SK-N-SH (cell line): Measurements from ENCODE around the gene PHGDH. TPM values are rescaled to one million over a fixed set of nuclear protein-coding genes. Genes with fewer than 3 reads are reported as not detected.

Source experiments
- CTCF ChIA-PET: fragments of 300-600, 350-600 bp; formaldehyde crosslinking; extraction: SDS; loops from one replicate; lab custom pipeline; 2021; lab: Yijun Ruan, JAX
- POLR2A ChIA-PET: fragments of 350-600 bp; sonication (Branson Sonifier 250); formaldehyde crosslinking; extraction: SDS; loops from one replicate; lab custom pipeline; 2020; ENCODE audit warnings: antibody characterized with exemption, inconsistent platforms; lab: Yijun Ruan, JAX
- DNase-seq: peaks from one replicate; pipeline ENCODE4 v3.0.0; 2012
- H2AFZ ChIP-seq: fragments of 200-600 bp; sonication (generic); 2 replicates; pipeline ENCODE4 v1.8.1; 2016; ENCODE audit warnings: antibody characterized with exemption, mild to moderate bottlenecking, low read depth
- H3F3A ChIP-seq: fragments of 200-600 bp; sonication (generic); replicated peaks from 2 replicates; pipeline ENCODE3; 2016; ENCODE audit warnings: antibody characterized with exemption, mild to moderate bottlenecking; ENCODE audit not compliant: insufficient read depth
- H3K27ac ChIP-seq, 2 experiments: fragments of 200-500 bp in 1 of 2; fragments of 200-600 bp in 1 of 2; sonication (Bioruptor generic) in 1 of 2; sonication (generic), shearing (Covaris generic) in 1 of 2; 2 replicates each; pipeline versions ENCODE4 v1.5.1 to v1.6.1; 2014 to 2016; ENCODE audit warnings: low read depth in 2 of 2, inconsistent platforms in 1 of 2, low read length in 1 of 2, mild to moderate bottlenecking in 1 of 2, mixed read lengths in 1 of 2
- H3K27me3 ChIP-seq: fragments of 200-600 bp; sonication (generic), shearing (Covaris generic); 2 replicates; pipeline ENCODE4 v1.6.1; 2016; ENCODE audit warnings: mixed run types; ENCODE audit not compliant: insufficient read depth
- H3K36me3 ChIP-seq, 2 experiments: fragments of 200-500 bp in 1 of 2; fragments of 200-600 bp in 1 of 2; sonication (Bioruptor generic) in 1 of 2; sonication (generic) in 1 of 2; replicated peaks in 1 of 2; 2 replicates each; pipeline versions ENCODE3 to v1.5.1; 2014 to 2016; ENCODE audit warnings: low read length in 1 of 2, mild to moderate bottlenecking in 1 of 2; ENCODE audit not compliant: insufficient read depth in 2 of 2, control insufficient read depth in 1 of 2
- H3K4me1 ChIP-seq, 2 experiments: fragments of 200-500 bp in 1 of 2; fragments of 200-600 bp in 1 of 2; sonication (Bioruptor generic) in 1 of 2; sonication (generic), shearing (Covaris generic) in 1 of 2; 2 replicates each; pipeline versions ENCODE4 v1.5.1 to v1.6.1; 2014 to 2016; ENCODE audit warnings: low read depth in 1 of 2, low read length in 1 of 2, mixed run types in 1 of 2; ENCODE audit not compliant: insufficient read depth in 2 of 2, control insufficient read depth in 1 of 2
- H3K4me2 ChIP-seq: fragments of 200-600 bp; sonication (generic), shearing (Covaris generic); 2 replicates; pipeline ENCODE4 v1.6.1; 2017; ENCODE audit warnings: mixed run types
- H3K4me3 ChIP-seq, 2 experiments: fragments of 200-500 bp in 1 of 2; fragments of 200-600 bp in 1 of 2; sonication (Bioruptor generic) in 1 of 2; sonication (generic), shearing (Covaris generic) in 1 of 2; 2 replicates each; pipeline versions ENCODE4 v1.5.1 to v1.8.1; 2014 to 2016; ENCODE audit warnings: low read depth in 2 of 2, inconsistent platforms in 1 of 2, low read length in 1 of 2, mild to moderate bottlenecking in 1 of 2, mixed read lengths in 1 of 2, moderate library complexity in 1 of 2
- H3K79me2 ChIP-seq: fragments of 200-600 bp; sonication (generic); 2 replicates; pipeline ENCODE4 v1.8.1; 2017; ENCODE audit warnings: mild to moderate bottlenecking; ENCODE audit not compliant: insufficient read depth
- H3K9ac ChIP-seq: fragments of 200-600 bp; sonication (generic); 2 replicates; pipeline ENCODE4 v1.6.1; 2017; ENCODE audit warnings: mixed run types
- H3K9me2 ChIP-seq: fragments of 200-600 bp; sonication (generic); 2 replicates; pipeline ENCODE4 v1.6.1; 2017; ENCODE audit warnings: mixed run types
- H3K9me3 ChIP-seq: fragments of 200-600 bp; sonication (generic); 2 replicates; pipeline ENCODE4 v1.6.1; 2017; ENCODE audit warnings: mixed run types, mild to moderate bottlenecking, moderate library complexity
- H4K20me1 ChIP-seq: fragments of 200-600 bp; sonication (generic); 2 replicates; pipeline ENCODE4 v1.6.1; 2017; ENCODE audit warnings: mild to moderate bottlenecking, mixed run types; ENCODE audit not compliant: insufficient read depth
- CTCF ChIP-seq: fragments of 200-600 bp; sonication (generic); IDR thresholded peaks from 2 replicates; pipeline ENCODE4 v1.6.1; 2017; ENCODE audit warnings: antibody characterized with exemption, mild to moderate bottlenecking, moderate library complexity
- ELF1 ChIP-seq: IDR thresholded peaks from 2 replicates; pipeline ENCODE4 v1.4.0; 2012
- FOSL2 ChIP-seq: IDR thresholded peaks from 2 replicates; pipeline ENCODE4 v1.4.0; 2012; ENCODE audit warnings: low read depth, mild to moderate bottlenecking, moderate library complexity, borderline replicate concordance
- FOXJ3 ChIP-seq: sonication (generic); formaldehyde crosslinking; IDR thresholded peaks from 2 replicates; pipeline ENCODE4 v1.5.1; 2020; ENCODE audit warnings: mild to moderate bottlenecking, missing genetic modification reagents
- GABPA ChIP-seq: IDR thresholded peaks from 2 replicates; pipeline ENCODE4 v1.4.0; 2012; ENCODE audit warnings: low read depth, mild to moderate bottlenecking
- GATA2 ChIP-seq: sonication (generic); formaldehyde crosslinking; IDR thresholded peaks from 2 replicates; pipeline ENCODE4 v1.5.0; 2020; ENCODE audit warnings: mild to moderate bottlenecking, missing genetic modification reagents
- IRF3 ChIP-seq: fragments of 150-350 bp; IDR thresholded peaks from 2 replicates; pipeline ENCODE4 v1.6.1; 2016; ENCODE audit warnings: mild to moderate bottlenecking, low read depth, low read length
- MAX ChIP-seq: IDR thresholded peaks from 2 replicates; pipeline ENCODE4 v1.4.0; 2012; ENCODE audit warnings: low read depth
- MEF2A ChIP-seq: IDR thresholded peaks from 2 replicates; pipeline ENCODE4 v1.4.0; 2012; ENCODE audit warnings: low read depth, borderline replicate concordance
- NRF1 ChIP-seq: IDR thresholded peaks from 2 replicates; pipeline ENCODE4 v1.6.1; 2012; ENCODE audit warnings: low read depth, mild to moderate bottlenecking, low read length
- POLR2AphosphoS5 ChIP-seq: IDR thresholded peaks from 2 replicates; pipeline ENCODE4 v1.6.1; 2012; ENCODE audit warnings: low read depth, low read length
- RAD21 ChIP-seq: IDR thresholded peaks from 2 replicates; pipeline ENCODE4 v1.6.1; 2012; ENCODE audit warnings: mild to moderate bottlenecking, low read length
- RCOR1 ChIP-seq: fragments of 150-350 bp; IDR thresholded peaks from 2 replicates; pipeline ENCODE4 v1.6.1; 2017; ENCODE audit warnings: antibody characterized with exemption, low read length
- REST ChIP-seq: IDR thresholded peaks from 2 replicates; pipeline ENCODE4 v1.6.1; 2012; ENCODE audit warnings: mild to moderate bottlenecking, low read depth, low read length, moderate library complexity
- SIN3A ChIP-seq: IDR thresholded peaks from 2 replicates; pipeline ENCODE4 v1.6.1; 2012; ENCODE audit warnings: low read depth, mild to moderate bottlenecking, low read length, moderate library complexity, borderline replicate concordance
- SMC3 ChIP-seq: IDR thresholded peaks from 2 replicates; pipeline ENCODE4 v1.6.1; 2012; ENCODE audit warnings: low read depth, low read length, improper control_type of control experiment
- TAF1 ChIP-seq: IDR thresholded peaks from 2 replicates; pipeline ENCODE4 v1.6.1; 2012; ENCODE audit warnings: low read depth, mild to moderate bottlenecking, low read length, moderate library complexity, borderline replicate concordance
- TCF12 ChIP-seq: IDR thresholded peaks from 2 replicates; pipeline ENCODE4 v1.4.0; 2012
- TEAD4 ChIP-seq: IDR thresholded peaks from 2 replicates; pipeline ENCODE4 v1.4.0; 2012; ENCODE audit warnings: mild to moderate bottlenecking, borderline replicate concordance; ENCODE audit not compliant: insufficient read depth
- WGBS: methylation state at CpG from one replicate; pipeline ENCODE4 v1.1.6; 2017; ENCODE audit warnings: low lambda C conversion rate; 5-methylcytosine and 5-hydroxymethylcytosine counted together
- polyA plus RNA-seq, 3 experiments: library from polyadenylated mRNA; depleted of rRNA; stranded (reverse); fragments of >200 nt; gene quantifications; 2 replicates each; pipeline ENCODE4 v1.2.3, GENCODE V29; 2012

Gene PHGDH
- polyA plus RNA-seq, 1 of the 3 experiments (the other 2 are of a cell fraction), result 30.2 TPM

- H3F3A ChIP-seq, result no peaks in the 10 kb centered on the region
- ChIA-PET POLR2A (no interaction called here), CTCF (interaction anchor here (1.2 to 5.3 kb wide), 5 partner anchors 11 to 122 kb away, joined by 4 to 70 read pairs (median 13); no protein-coding TSS in a partner anchor)
- peaks cover 0 to 6% of the 10 kb centered on the region in 2 experiments; a peak in 1 of 4 replicates for H3K4me1 ChIP-seq
- no peak overlapping the region for H3K4me2 ChIP-seq
- H3K4me3 ChIP-seq, result no peak overlapping the region
- H3K27ac ChIP-seq, result no peak overlapping the region
- 68% methylated on average over 4 of the region's 4 CpGs for WGBS
- no peak for DNase-seq
- no peak overlapping the region for H3K9ac ChIP-seq
- no peak for TF ChIP-seq SMC3
- peaks cover 0 to 3% of the 10 kb centered on the region in 2 experiments for H3K36me3 ChIP-seq
- H3K79me2 ChIP-seq, result no peaks in the 10 kb centered on the region
- no peaks in the 10 kb centered on the region for H3K9me2 ChIP-seq
- no peaks in the 10 kb centered on the region for H3K9me3 ChIP-seq
- H2AFZ ChIP-seq, result no peak overlapping the region
- peaks cover 8% of the 10 kb centered on the region; the same call in 1 of the 2 replicates for H3K27me3 ChIP-seq
- no peaks in the 10 kb centered on the region for H4K20me1 ChIP-seq
Measured at GRCh38 chr1:119748040-119748439, 36.3 kb downstream of the PHGDH start.

- H3K9ac ChIP-seq, result no peak overlapping the region
- no peak overlapping the region for H3K4me2 ChIP-seq
- 49% methylated on average over 4 of the region's 4 CpGs for WGBS
- no peak for DNase-seq
- H3K4me3 ChIP-seq, result no peak overlapping the region
- no peaks in the 10 kb centered on the region for H3F3A ChIP-seq
- POLR2A ChIA-PET, result no interaction called here
- H3K27me3 ChIP-seq, result peaks cover 8% of the 10 kb centered on the region
- CTCF ChIA-PET, result interaction anchor here (3.5 kb wide), 1 partner anchor 9 kb away, joined by 12 read pairs; no protein-coding TSS in a partner anchor
- no peak overlapping the region for H2AFZ ChIP-seq
- H3K9me2 ChIP-seq, result no peaks in the 10 kb centered on the region
- no peak for TF ChIP-seq GATA2 (CRISPR knock-in tag)
- TF ChIP-seq ELF1, result no peak
- TF ChIP-seq RAD21, result no peak
- no peak for TF ChIP-seq REST
- no peak for TF ChIP-seq RCOR1
- TF ChIP-seq MAX, result no peak
- TF ChIP-seq SMC3, result no peak
- no peak for TF ChIP-seq CTCF
- no peak for TF ChIP-seq FOXJ3
- TF ChIP-seq TAF1, result no peak
- no peak for TF ChIP-seq TCF12
- no peak for TF ChIP-seq TEAD4
- TF ChIP-seq NRF1, result no peak
- TF ChIP-seq FOSL2, result no peak
- TF ChIP-seq IRF3, result no peak
- TF ChIP-seq POLR2AphosphoS5, result no peak
- no peak for TF ChIP-seq MEF2A
- TF ChIP-seq SIN3A, result no peak
- no peak for TF ChIP-seq GABPA
- H3K79me2 ChIP-seq, result no peaks in the 10 kb centered on the region
- H3K9me3 ChIP-seq, result no peaks in the 10 kb centered on the region
- H3K36me3 ChIP-seq, result no peaks in the 10 kb centered on the region
- no peak overlapping the region for H3K27ac ChIP-seq
- H3K4me1 ChIP-seq, result no peaks in the 10 kb centered on the region; a peak in 1 of 4 replicates
- no peaks in the 10 kb centered on the region for H4K20me1 ChIP-seq
Measured at GRCh38 chr1:119752592-119752991, 40.9 kb downstream of the PHGDH start.
